A673 (cell line): ENCODE results near the gene NUDT13.

Experiments
- CTCF ChIP-seq: fragments of 300-800, 200-600 bp; sonication (generic); conservative IDR thresholded peaks from 2 replicates; pipeline ENCODE4 v1.5.1; 2017; ENCODE audit warnings: low read depth, mild to moderate bottlenecking, antibody characterized with exemption, low read length, moderate library complexity, mixed read lengths
- EZH2 ChIP-seq: fragments of 200-600 bp; sonication (generic); IDR thresholded peaks from 2 replicates; pipeline ENCODE4 v1.6.1; 2017; ENCODE audit warnings: borderline replicate concordance, low read depth, mild to moderate bottlenecking, mixed read lengths, antibody characterized with exemption, low read length; ENCODE audit not compliant: poor library complexity, severe bottlenecking

GRCh38 chr10:73075829-73076228 lies 34.4 kb upstream of the NUDT13 start:
- TF ChIP-seq CTCF (no peak), EZH2 (no peak)
